GM18526 (cell line): ENCODE results near the gene CHST11.

Source experiments
- POLR2A ChIP-seq: IDR thresholded peaks from 3 replicates; pipeline ENCODE4 v1.6.1; 2011; ENCODE audit not compliant: insufficient read length; ENCODE audit errors: extremely low read depth

CHST11 gene

DNA sequence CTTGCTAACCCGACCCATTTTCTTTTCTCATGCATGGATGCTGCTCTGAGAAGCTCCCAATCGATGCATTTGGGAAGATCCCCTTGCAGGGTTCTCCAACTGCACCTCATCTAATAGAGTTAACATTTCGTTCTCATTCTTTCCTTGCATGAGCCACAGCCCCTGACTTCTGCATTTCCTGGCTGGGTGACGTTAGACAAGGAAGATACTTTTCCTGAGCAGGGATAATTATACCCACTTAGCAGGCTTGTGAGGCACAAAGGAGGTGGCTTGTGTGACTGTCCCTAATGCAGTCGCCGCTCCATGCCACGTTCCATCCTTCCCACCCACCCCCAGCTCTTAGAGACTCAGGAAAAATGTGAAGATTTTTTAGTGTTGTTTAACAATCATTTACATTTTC, 195.1 kb downstream of the CHST11 start:
- no peak for TF ChIP-seq POLR2A

DNA sequence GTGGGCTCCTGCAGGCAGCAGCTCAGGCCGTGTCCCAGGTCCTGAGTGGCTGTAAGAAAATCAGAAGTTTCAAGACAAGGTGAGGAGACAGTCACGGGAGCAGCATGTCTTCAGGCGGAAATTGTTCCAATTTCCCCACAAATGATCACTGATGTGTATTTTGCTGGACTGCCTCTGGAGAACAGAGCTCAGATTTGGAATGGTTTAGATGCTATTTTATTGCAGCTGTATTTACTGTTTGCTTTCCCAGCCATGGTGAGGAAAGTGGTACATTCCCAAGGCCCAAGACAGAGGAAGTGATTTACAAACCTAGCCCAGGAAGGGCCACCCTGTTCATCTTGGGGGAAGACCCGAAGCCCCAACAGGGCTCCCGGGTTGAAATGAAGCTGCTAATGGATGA, 195.6 kb downstream of the CHST11 start:
- TF ChIP-seq POLR2A = no peak

DNA sequence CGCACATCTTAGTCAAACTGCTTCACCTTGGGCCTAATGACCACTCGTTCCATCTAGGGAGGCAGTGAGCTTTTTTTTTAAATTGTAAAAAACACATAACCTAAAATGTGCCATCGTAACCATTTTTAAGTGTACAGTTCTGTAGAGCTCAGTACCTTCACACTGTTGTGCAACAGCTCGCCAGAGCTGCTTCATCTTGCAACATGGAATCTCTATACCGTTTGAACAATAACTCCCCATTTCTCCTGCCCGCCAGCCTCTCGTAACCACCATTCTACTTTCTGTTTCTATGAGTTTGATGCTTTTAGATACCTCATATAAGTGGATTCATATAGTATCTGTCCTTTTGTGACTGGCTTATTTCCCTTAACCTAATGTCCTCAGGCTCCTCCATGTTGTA, 196.2 kb downstream of the CHST11 start:
- no peak for TF ChIP-seq POLR2A

DNA sequence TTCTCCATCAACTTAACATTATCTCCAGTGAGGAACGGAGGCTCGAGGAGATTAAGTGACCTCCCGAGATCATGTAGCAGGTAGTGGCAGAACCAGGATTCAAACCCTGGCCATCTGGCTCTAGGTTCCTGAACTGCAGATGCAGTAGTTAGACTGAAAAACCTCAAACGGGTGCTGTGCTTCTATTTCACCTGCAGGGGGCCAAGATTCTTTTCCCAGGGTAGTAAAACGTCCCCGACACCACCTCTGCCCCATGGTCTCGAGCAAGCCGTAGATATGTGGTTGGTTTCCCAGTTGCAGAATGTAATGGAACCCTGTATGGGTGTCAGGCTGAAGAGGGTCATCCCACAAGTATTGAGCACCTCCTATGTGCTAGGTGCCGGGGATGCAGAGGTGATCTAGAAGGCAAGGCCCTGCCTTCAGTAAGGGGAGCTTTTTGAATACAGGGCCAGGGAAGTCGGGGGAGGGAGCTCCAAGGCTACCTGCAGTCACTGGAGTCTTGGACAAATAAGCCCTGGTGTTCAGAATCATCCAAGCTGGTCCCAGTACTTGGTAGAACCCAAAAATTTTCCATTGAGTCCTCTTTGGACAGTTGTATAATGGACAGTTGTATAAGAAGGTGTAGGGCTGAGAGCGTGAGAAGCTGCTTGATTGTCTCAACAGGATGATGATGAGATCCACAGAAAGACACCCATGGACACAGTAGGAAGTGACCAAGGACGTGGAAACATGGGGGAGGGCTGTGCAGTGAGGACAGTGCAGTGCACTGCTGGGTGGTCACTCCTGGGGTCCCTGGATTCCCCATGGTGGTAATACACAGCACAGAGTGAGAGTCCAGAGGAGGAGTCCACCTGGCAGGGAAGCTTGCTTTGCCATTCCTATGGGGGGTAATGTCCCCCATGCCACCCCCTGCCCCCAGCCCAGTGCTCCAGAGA, 197.2 kb downstream of the CHST11 start:
- TF ChIP-seq POLR2A = no peak

DNA sequence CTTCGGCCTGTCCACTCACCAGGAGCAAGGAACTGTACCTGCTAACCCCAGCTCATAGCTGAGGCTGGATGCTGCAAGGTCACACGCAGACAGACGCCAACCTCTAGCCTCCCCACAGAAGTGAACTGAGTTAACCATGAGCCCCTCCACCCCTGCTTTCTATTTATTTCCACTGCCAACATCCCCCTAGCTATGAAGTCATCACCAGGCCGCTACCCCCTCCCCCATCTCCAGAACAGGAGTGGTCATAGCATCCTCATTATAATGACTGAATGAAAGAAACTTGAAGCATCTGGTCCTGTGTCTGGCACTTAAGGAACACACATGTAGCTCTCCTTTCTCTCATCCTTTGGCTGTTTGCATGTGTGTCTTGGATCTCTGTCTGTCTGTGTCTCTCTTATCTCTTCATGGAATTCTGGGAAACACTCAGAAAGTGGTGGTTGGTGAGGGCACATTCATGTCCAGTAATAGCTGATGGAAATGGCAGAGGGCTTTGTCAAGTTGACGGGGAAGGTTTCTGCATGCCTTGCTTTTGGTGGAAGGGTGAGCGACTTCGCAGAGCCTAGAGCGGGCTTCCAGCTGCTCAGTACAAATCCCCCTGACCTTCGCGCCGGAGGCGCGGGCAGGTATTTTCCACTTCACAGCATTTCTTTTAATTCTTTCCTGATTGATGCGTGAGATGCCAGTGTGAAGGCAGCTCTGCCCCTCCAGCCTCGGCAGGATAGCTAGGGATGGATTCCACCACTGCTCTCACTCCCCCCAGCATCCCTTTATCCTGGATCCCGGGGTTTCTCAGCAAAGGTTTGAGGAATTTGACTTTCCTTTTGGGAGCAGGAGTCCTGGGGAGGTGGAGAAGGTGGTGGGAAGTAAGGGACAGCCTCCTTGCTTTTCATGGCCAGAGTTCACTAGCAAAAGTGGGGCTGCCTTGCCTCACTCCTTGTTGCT, 198.2 kb downstream of the CHST11 start:
- no peak for TF ChIP-seq POLR2A

DNA sequence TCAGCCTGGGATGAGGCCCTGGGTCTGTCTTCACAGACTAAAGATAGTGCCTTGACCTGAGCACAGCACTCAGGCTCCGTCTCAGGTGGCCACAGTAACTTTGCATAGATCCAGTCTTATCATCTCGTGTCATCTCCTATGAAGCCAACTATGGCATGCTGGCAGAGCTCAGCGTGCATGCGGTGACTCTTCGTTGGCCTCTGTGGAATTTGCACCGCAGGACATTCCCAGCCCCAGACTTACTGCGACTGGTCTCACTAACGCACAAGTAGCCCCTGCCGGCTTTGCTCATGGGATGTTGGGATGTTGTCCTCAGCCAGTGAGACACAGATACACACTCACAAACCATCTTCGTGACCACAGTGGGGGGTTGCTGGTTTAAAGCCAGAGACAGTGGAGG, 199.6 kb downstream of the CHST11 start:
- TF ChIP-seq POLR2A = no peak

DNA sequence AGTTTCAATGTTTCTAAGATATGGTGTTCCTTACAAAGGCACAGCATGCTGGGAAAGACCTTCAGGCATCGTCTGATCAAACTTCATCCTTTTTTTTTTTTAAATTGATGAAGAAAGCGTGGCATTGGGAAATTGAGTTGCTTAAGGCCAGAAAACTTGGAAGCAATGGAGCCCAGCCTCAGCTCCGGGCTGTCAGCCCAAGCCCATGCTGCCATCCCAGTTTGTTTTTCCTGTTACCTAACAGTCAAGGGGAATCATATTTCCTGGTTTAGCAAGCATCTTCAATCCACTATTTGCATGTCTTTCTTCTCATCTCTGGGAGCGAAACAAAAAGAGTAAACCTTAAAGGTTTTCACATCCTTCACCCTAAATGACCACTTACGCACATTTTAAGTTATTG, 200.2 kb downstream of the CHST11 start:
- TF ChIP-seq POLR2A = no peak

DNA sequence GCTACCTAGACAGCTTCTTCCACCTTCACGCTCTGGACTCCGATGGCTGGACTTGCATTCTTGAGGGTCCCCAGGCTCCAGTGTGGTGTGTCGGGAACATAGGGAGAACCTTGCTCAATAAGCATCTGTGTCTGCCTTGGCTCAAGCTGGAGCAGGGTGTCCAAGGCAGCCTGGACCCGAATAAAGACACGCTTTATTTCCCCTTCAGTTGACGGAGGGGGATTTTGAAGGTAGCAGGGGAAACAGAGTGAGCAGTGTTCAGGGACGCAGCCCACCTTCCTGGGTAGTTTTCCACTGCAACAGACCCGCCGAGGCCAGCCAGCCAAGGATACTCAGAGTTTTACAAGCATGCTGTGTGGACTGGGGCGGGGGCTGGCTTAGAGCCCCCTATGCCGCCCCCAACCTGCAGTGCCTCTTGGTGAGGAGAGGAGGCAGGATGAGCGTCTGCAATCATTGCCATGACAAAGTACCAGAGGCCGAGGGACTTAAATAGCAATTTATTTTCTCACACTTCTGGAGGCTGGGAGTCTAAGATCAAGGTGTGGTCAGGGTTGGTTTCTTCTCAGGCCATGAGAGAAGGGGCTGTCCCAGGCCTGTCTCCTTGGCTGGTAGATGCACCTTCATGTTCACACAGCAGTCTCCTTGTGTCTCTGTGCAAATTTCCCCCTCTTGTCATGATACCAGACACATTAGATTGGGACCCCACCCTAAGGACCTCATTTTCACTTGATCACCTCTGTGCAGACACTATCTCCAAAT, 201.2 kb downstream of the CHST11 start:
- TF ChIP-seq POLR2A = no peak

DNA sequence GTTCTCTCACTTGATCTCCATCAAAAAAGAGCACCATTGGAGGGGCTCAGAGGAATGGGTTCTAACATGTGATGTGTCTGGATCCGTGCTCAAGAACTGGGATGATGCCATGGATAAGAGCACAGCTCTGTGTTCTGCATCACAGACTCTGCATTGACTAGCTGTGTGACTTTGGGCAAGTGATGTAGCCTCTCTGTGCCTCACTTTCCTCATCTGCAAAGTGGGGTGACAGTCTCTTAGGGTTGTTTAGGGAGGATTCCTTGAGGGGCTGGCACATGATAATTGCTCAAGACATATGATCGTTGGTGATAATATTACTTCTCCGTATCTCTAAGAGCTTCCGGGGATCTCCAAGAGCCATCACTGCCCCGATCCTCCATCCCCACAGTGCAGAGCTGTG, 202.3 kb downstream of the CHST11 start:
- TF ChIP-seq POLR2A = no peak

DNA sequence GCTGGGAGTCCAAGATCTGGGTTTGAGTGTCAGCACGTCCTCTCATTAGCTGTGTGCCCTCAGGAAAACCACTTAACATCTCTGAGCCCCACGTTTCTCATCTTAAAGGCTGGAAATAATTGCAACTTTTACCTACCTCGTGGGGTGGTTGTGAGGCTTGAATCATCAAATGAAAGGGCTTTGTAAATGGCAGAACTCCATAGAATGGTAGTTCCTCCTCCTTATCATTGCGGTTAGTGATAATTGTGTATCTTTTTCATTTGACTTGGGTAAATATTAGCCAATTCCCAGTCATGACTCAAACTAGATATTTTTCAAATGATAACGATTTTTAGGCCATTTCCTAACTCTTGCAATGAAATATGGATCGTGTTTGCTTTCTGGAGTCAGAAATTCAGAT, 205.5 kb downstream of the CHST11 start:
- no peak for TF ChIP-seq POLR2A

DNA sequence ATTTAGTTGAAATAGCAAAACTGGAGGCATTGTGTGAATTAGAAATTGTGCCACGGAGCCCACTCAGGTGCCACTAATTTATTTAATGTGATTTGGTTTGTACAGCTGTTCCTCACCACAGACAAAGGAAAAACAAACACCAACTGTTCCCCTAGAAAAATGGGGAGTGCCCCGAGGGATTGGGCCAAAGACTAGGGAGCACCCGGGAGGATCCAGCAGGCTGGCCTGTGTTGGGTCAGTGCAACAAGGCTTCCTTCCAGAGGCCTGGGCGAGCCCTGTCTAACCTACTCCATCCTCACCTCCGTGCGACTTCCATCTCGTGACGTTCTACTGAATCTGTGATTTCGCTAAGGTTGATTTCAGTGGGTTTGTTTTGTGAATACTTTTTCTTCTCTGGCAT, 206.2 kb downstream of the CHST11 start:
- no peak for TF ChIP-seq POLR2A

DNA sequence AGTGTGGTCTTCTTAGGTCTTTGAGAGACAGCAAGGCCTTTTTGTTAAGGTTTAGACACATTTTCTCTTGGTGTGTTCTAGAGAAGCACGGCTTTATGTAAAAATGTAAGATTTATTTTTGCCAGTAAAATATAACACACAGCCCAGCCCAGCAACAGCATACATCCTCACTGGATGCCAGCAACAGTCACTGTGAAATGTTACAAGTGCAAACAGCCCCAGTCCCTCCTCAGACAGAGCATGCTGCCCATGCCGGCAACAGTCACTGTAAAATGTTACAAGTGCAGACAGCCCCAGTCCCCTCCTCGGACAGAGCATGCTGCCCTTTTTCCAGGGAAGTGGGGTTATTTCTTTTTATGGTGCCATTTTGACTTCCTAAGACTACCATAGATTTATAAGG, 207.6 kb downstream of the CHST11 start:
- no peak for TF ChIP-seq POLR2A

DNA sequence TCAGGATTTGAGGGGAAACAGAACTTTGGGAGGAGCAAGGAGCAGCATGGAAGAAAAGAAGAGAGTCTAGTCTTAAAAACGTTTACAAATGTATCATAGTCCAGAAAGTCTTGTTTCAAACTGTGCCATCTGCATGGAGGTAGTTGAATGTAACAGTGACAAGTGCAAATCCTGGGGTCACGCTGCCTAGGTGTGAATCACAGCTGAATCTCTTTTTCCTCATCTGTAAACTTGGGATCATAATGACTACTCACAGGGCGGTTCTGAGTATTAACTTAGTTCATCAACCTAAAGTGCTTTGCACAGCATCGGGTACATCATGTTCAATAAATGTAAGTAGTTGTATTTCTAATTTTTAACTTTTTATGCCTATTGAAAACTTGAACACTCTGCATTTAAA, 208.5 kb downstream of the CHST11 start:
- no peak for TF ChIP-seq POLR2A

DNA sequence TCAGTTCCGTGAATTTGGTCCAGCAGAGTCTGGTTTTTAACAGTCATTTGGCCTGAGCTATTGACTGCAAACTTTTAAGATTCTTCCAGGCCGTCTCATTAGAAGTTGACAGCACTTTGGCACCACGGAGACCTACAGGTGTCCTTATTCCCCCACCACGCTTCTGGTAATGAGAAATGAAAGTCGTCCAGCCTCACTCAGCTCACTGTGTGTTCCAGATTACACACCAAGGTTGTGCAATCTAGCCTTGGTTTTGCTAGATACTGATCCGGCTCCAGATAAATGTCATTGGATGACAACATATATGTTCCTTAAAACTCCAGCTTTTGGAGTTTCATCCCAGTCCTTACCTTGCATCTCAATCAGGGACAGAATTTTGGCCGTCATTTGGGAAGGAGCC, 210.4 kb downstream of the CHST11 start:
- no peak for TF ChIP-seq POLR2A

DNA sequence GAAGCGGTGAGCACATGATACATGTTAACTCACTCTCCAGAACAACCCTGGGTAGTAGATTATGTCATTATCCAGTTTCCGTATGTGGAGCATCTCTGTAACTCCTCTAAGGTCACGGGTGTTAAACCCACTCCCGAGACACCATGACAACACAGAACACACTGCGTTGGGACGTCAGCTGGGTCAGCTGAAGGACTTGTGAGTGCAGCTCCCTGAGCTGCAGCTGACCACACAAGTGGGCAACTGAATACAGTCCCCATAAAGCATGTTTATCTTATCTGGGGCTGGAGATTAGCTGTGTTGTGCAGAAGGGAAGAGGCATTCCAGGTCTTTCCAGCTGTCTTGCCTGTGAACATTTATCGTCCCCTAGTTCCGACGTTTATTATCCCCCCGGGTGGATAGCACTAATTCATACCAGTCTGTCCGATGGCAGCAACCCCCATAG, 211.5 kb downstream of the CHST11 start:
- no peak for TF ChIP-seq POLR2A

DNA sequence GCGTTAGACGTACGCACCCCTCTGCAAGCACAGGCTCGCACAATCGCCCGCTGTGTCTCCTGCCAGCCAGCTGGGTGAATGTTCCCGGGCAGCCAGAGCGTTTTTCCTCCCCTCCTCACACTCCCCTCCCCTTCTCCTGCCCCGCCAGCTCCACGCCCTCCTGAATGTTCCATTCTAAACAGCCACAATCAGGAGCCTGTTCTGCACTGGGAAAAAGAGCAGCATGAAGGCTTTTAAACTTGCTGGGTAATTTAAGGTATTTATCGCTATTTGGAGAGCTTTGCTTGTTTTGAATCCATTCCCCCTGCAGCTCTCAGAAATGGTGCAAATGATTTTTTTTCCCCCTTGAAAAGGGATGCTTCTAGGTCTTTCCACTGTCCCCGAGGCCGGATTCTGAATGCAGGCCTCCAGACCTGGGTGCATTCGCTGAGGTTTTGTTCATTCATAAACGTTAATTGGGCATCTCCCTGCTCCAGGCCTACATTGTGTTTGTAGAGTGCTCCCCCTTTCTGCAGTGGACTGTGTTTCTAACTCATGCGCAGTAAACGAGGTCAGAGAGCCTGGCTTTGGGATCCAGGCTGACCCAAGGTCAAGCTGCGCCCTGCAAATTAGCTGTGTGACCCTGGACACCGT, 212.5 kb downstream of the CHST11 start:
- no peak for TF ChIP-seq POLR2A
